LNCaP clone FGC (cell line): Measurements from ENCODE around the gene C4orf50.

ENCODE experiments used
- DNase-seq: peaks from one replicate; pipeline ENCODE4 v3.0.0-alpha.2; 2011; ENCODE audit warnings: low read depth
- H3K4me3 ChIP-seq: 2 replicates; pipeline ENCODE4 v1.5.1; 2011; ENCODE audit warnings: mild to moderate bottlenecking, low read depth, low read length, control low read depth
- CTCF ChIP-seq: IDR thresholded peaks from 2 replicates; pipeline ENCODE4 v1.5.1; 2012; ENCODE audit warnings: mild to moderate bottlenecking; ENCODE audit not compliant: control insufficient read depth, insufficient read depth; ENCODE audit errors: extremely low read depth

The C4orf50 gene

DNA sequence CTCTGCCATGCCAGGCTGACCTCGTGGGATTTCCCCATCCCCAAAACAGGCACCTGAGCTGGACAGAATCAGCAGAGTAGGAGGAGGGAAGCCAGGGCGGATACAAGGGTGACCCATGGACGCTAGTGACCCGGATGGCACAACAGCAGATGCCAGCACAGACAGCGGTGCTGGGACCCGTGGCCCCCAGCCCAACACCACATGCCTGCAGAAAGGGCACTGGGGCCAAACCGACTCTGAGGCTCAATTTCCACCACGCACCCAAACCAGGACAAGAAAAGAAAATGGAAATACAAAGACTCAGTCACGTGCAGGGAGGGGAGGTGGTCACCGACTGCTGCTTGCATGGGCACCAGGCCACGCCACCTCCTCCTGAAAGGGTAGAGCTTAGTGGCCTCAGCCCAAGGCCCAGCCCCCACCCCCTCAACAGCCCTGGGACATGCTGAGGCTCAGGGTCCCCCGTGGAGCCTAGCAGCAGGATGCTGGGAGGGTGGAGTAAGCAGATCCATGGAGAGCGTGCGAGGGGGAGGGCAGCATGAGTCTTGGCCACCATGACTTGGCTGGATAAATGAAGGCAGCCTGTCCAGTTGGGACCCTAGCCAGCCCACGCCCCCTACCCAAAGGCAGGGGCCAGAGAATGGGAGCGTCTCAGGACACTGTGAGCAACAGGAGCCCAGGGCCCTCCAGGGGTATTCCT is 47.7 kb downstream of the C4orf50 start:
- TF ChIP-seq CTCF: no peak
- no peak for DNase-seq
- no peak overlapping the region for H3K4me3 ChIP-seq

DNA sequence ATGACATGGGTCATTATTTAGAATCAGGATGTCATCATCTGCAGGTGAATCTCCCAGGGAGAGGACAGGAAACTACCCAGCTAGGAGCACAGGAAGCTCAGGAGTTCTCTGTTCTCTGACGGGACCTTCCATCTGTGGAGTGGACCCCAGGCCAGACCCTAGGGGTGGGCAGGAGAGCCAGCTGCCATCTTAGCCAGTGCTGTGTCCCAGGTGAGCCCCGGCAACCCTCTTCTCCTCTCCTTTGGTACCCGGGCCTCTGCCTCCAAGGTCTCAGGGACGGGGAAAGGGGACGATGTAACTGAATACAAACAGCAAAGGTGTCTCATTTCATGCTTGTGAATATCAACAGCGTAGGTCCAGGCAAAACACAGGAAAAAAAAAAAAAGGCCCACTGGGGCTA is 48.5 kb downstream of the C4orf50 start:
- H3K4me3 ChIP-seq: no peak overlapping the region
- no peak for TF ChIP-seq CTCF
- no peak for DNase-seq

DNA sequence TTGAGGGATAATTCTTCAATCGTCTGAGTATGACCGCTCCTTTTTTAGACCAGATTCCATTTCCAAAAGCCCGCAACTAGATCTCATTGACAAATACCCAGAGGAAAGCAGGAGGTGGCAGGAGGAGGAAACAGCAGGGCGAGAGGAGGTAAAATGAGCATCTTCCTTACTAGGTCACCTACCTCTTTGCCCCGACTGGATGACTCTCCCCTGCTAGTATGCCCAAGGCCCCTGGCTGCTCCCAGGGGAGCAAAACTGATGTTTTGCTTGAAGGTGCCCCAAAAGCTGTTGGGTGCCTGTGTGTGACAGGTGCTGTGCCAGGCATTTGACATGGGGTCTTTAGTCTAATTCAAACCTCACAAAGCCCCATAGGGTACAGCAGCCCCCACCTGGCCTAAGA is 48.9 kb downstream of the C4orf50 start:
- no peak for DNase-seq
- no peak for TF ChIP-seq CTCF
- H3K4me3 ChIP-seq: no peak overlapping the region

- H3K4me3 ChIP-seq: no peak overlapping the region
- TF ChIP-seq CTCF: no peak
- no peak for DNase-seq
Observed at GRCh38 chr4:5968246-5968645, 50.0 kb downstream of the C4orf50 start.

- no peak for TF ChIP-seq CTCF
- no peak for DNase-seq
Observed at GRCh38 chr4:5967783-5968182, 50.4 kb downstream of the C4orf50 start.

GRCh38 chr4:5965225-5965624 is 53.0 kb downstream of the C4orf50 start:
- no peak for DNase-seq
- TF ChIP-seq CTCF: no peak
- no peak overlapping the region for H3K4me3 ChIP-seq

More at GRCh38 chr4:5967783-5968182, 50.4 kb downstream of the C4orf50 start:
- H3K4me3 ChIP-seq: no peak overlapping the region

DNA sequence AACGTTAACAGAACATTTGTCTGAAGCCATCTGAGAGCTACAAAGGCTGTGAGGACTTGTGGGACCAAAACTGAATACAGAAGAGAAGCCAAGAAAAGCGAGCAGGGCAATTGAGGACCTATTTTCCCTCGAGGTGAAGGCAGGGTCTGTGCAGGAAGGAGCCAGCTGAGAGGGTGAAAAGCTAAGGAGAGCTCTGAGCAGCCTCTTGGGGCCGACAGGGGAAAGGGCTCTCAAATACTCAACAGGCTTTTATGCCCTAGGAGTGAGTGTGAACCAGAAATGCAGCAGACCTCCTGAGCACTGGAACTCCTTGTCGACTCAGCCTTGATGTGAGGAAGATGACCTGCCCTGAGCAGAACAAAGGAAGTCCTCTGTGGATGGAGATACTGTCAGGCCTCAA is 54.2 kb downstream of the C4orf50 start:
- no peak for TF ChIP-seq CTCF
- DNase-seq: no peak
- no peak overlapping the region for H3K4me3 ChIP-seq
